A549 (cell line): ENCODE measurements around the gene ROR2.

ENCODE experiments used
- CTCF ChIP-seq: fragments of >200 bp; sonication (Bioruptor Twin); formaldehyde crosslinking; IDR thresholded peaks from 3 replicates; pipeline ENCODE4 v1.5.1; 2016
- EP300 ChIP-seq, 2 experiments: fragments of >200 bp; sonication (Bioruptor Twin); formaldehyde crosslinking; IDR thresholded peaks; 2 replicates in 1 of 2; 3 replicates in 1 of 2; pipeline ENCODE4 v1.6.1; 2016 to 2017
- MYC ChIP-seq: IDR thresholded peaks from 2 replicates; pipeline ENCODE4 v1.6.1; 2012; ENCODE audit warnings: mild to moderate bottlenecking, inconsistent platforms, low read length, improper control_type of control experiment, borderline replicate concordance
- POLR2A ChIP-seq: IDR thresholded peaks from 2 replicates; pipeline ENCODE4 v1.6.1; 2012; ENCODE audit warnings: mild to moderate bottlenecking, low read length
- REST ChIP-seq: fragments of 200-600 bp; sonication (generic); IDR thresholded peaks from 2 replicates; pipeline ENCODE4 v1.6.1; 2016; ENCODE audit warnings: antibody characterized with exemption, mild to moderate bottlenecking, moderate library complexity
- RFX5 ChIP-seq: fragments of 450-650 bp; IDR thresholded peaks from 2 replicates; pipeline ENCODE4 v1.7.1; 2014; ENCODE audit warnings: antibody characterized with exemption, mild to moderate bottlenecking, moderate library complexity

- TF ChIP-seq CTCF (no peak), MYC (no peak), RFX5 (no peak), REST (no peak), POLR2A (no peak), EP300 (IDR thresholded peaks at IDR 0.05) (no peak)
Observed at GRCh38 chr9:91677822-91678436, 272.1 kb downstream of the ROR2 start.
